ENCODE data around the gene RBM6. TPM values are rescaled to one million over a fixed set of nuclear protein-coding genes. Genes with fewer than 3 reads are reported as not detected.
"Not testable (repeated sequence)": the region's sequence is repeated elsewhere in the genome, so short reads cannot be mapped to it uniquely, and the experiment has no call there.

Gene RBM6
- total RNA-seq, 5 donors from 2014 or later (not counting 1 experiment from before 2014, with no cell fraction given), result 127 to 149 (median 140) TPM

GRCh38 chr3:50068134-50068533, 128.2 kb downstream of the RBM6 start:
- Mint-ChIP-seq H3K4me1 (no peaks in the 10 kb centered on the region), H3K27ac (peak overlapping the region in 1 of 2 donors; percentile 22), H3K9me3 (no peaks in the 10 kb centered on the region), H3K27me3 (no peaks in the 10 kb centered on the region), H3K4me3 (no peak overlapping the region), H3K36me3 (peaks cover 59% of the 10 kb centered on the region)
- H3K4me3 ChIP-seq (ENCODE audit: control insufficient read depth in 1 of 2, extremely low read depth in 1 of 2, low read length in 1 of 2), result no peak overlapping the region
- H3K4me1 ChIP-seq (ENCODE audit: control insufficient read depth in 1 of 2, extremely low read depth in 1 of 2, insufficient read depth in 2 of 2, low read length in 2 of 2), result no peaks in the 10 kb centered on the region
- DNase-seq (no peak), ATAC-seq (replicated peaks in 1 of 4) (no peak)
- no peak overlapping the region for H3K27ac ChIP-seq (ENCODE audit: low read length)
- H3K27me3 ChIP-seq (replicated peaks in 1 of 2; ENCODE audit: control insufficient read depth in 2 of 2, extremely low read depth in 1 of 2, insufficient read depth in 2 of 2, low read length in 1 of 2), result no peaks in the 10 kb centered on the region
- ChIA-PET CTCF (no interaction called here), POLR2A (no interaction called here)
- H3K36me3 ChIP-seq (ENCODE audit: control insufficient read depth in 2 of 2, extremely low read depth in 1 of 2, insufficient read depth in 1 of 2, low read length in 1 of 2), result peaks cover 35 to 92% of the 10 kb centered on the region in 2 donors
- 100% methylated on average over 1 of the region's 2 CpGs for WGBS (ENCODE audit: insufficient coverage)
- H3K9me3 ChIP-seq, result no peaks in the 10 kb centered on the region

DNA sequence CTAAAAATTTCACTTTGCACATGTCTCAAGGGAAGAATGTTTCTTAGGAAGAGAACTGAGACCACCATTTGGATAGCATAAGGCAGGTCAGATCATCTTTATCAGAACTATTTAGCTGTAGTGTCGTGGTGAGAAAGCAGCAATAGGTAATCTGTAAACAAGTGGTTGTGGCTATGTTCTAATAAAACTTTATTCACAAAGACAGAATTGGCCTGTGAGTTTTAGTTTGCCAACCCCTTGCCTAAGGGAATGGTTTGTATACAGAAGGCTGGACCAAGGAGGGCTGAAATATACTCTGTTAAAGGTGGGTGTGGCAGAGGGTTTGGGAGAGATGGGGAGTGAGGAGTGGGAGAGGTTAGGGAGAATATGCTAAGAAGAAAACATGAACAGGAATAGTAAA, 138.1 kb downstream of the RBM6 start:
- no peaks in the 10 kb centered on the region for H3K27me3 Mint-ChIP-seq
- Histone ChIP-seq H3K27ac (ENCODE audit: low read length) (no peak overlapping the region), H3K4me3 (ENCODE audit: control insufficient read depth in 1 of 2, extremely low read depth in 1 of 2, low read length in 1 of 2) (no peak overlapping the region), H3K36me3 (ENCODE audit: control insufficient read depth in 2 of 2, extremely low read depth in 1 of 2, insufficient read depth in 1 of 2, low read length in 1 of 2) (peaks cover 0 to 28% of the 10 kb centered on the region in 2 donors), H3K4me1 (ENCODE audit: control insufficient read depth in 1 of 2, extremely low read depth in 1 of 2, insufficient read depth in 2 of 2, low read length in 2 of 2) (peaks cover 5 to 12% of the 10 kb centered on the region in 2 experiments), H3K9me3 (no peaks in the 10 kb centered on the region), H3K27me3 (replicated peaks in 1 of 2; ENCODE audit: control insufficient read depth in 2 of 2, extremely low read depth in 1 of 2, insufficient read depth in 2 of 2, low read length in 1 of 2) (no peaks in the 10 kb centered on the region)
- CTCF ChIA-PET, result interaction anchor here in 1 of 2 donors (0.5 kb wide), 1 partner anchor 38 kb away, joined by 3 read pairs; no protein-coding TSS in a partner anchor
- no peak overlapping the region for H3K4me3 Mint-ChIP-seq
- peaks cover 26% of the 10 kb centered on the region for H3K36me3 Mint-ChIP-seq
- no peak for ATAC-seq (replicated peaks in 1 of 4)
- WGBS (ENCODE audit: insufficient coverage), result no CpG with 5 or more reads among the region's 1 CpG
- DNase-seq, result no peak
- POLR2A ChIA-PET, result no interaction called here
- peak overlapping the region; percentile 73 to 88 for H3K27ac Mint-ChIP-seq
- no peaks in the 10 kb centered on the region for H3K9me3 Mint-ChIP-seq
- H3K4me1 Mint-ChIP-seq, result peaks cover 12 to 19% (median 16%) of the 10 kb centered on the region in 3 donors

DNA sequence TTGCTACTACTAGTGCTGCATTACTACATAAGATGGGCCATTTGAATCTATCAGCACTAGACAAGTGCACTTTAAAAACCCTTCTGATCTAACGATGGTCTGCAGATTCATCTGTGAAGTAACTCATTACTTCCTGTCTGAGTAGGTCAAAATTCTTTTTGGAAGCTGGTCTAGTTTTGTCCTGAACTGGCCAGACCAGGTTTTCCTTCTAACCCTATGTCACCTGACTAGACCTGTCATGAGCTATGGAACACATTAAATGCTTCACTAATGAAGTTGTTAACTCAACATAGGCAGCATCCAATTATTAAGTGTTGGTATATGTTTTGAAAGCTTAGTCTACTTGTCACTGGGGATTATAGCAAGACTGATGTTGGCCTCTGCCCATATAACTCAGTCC, 138.7 kb downstream of the RBM6 start:
- DNase-seq (no peak), ATAC-seq (replicated peaks in 1 of 4) (no peak)
- H3K9me3 Mint-ChIP-seq, result no peaks in the 10 kb centered on the region
- H3K4me1 Mint-ChIP-seq, result peaks cover 14 to 23% (median 20%) of the 10 kb centered on the region in 3 donors
- peaks cover 21% of the 10 kb centered on the region for H3K36me3 Mint-ChIP-seq
- H3K27me3 Mint-ChIP-seq, result no peaks in the 10 kb centered on the region
- no CpG with 5 or more reads among the region's 1 CpG for WGBS (ENCODE audit: insufficient coverage)
- no peak overlapping the region for H3K4me3 ChIP-seq (ENCODE audit: control insufficient read depth in 1 of 2, extremely low read depth in 1 of 2, low read length in 1 of 2)
- ChIA-PET CTCF (interaction anchor here in 1 of 2 donors (0.5 kb wide), 1 partner anchor 39 kb away, joined by 3 read pairs; no protein-coding TSS in a partner anchor), POLR2A (no interaction called here)
- no peaks in the 10 kb centered on the region for H3K9me3 ChIP-seq
- H3K36me3 ChIP-seq (ENCODE audit: control insufficient read depth in 2 of 2, extremely low read depth in 1 of 2, insufficient read depth in 1 of 2, low read length in 1 of 2), result peaks cover 0 to 23% of the 10 kb centered on the region in 2 donors
- H3K27me3 ChIP-seq (replicated peaks in 1 of 2; ENCODE audit: control insufficient read depth in 2 of 2, extremely low read depth in 1 of 2, insufficient read depth in 2 of 2, low read length in 1 of 2), result no peaks in the 10 kb centered on the region
- H3K27ac Mint-ChIP-seq, result peak overlapping the region; percentile 73 to 88
- H3K27ac ChIP-seq (ENCODE audit: low read length), result no peak overlapping the region
- no peak overlapping the region for H3K4me3 Mint-ChIP-seq
- H3K4me1 ChIP-seq (ENCODE audit: control insufficient read depth in 1 of 2, extremely low read depth in 1 of 2, insufficient read depth in 2 of 2, low read length in 2 of 2), result peaks cover 5 to 13% of the 10 kb centered on the region in 2 experiments

- H3K9me3 Mint-ChIP-seq; ATAC-seq (replicated peaks in 1 of 4); H3K27ac Mint-ChIP-seq; DNase-seq; H3K27me3 ChIP-seq (replicated peaks in 1 of 2; ENCODE audit: control insufficient read depth in 2 of 2, extremely low read depth in 1 of 2, insufficient read depth in 2 of 2, low read length in 1 of 2); H3K36me3 Mint-ChIP-seq; H3K9me3 ChIP-seq; H3K27ac ChIP-seq (ENCODE audit: low read length); H3K4me3 Mint-ChIP-seq; POLR2A ChIA-PET; H3K4me3 ChIP-seq (ENCODE audit: control insufficient read depth in 1 of 2, extremely low read depth in 1 of 2, low read length in 1 of 2); H3K36me3 ChIP-seq (ENCODE audit: control insufficient read depth in 2 of 2, extremely low read depth in 1 of 2, insufficient read depth in 1 of 2, low read length in 1 of 2); H3K27me3 Mint-ChIP-seq; CTCF ChIA-PET: not testable (repeated sequence)
- H3K4me1 ChIP-seq (ENCODE audit: control insufficient read depth in 1 of 2, extremely low read depth in 1 of 2, insufficient read depth in 2 of 2, low read length in 2 of 2), result peaks cover 5 to 20% of the 10 kb centered on the region in 2 experiments
- H3K4me1 Mint-ChIP-seq, result peaks cover 23 to 25% (median 24%) of the 10 kb centered on the region in 3 donors
- no CpG with 5 or more reads among the region's 33 CpGs for whole genome bisulfite sequencing (ENCODE audit: insufficient coverage)
Measured at GRCh38 chr3:50084951-50085350, 145.0 kb downstream of the RBM6 start.

DNA sequence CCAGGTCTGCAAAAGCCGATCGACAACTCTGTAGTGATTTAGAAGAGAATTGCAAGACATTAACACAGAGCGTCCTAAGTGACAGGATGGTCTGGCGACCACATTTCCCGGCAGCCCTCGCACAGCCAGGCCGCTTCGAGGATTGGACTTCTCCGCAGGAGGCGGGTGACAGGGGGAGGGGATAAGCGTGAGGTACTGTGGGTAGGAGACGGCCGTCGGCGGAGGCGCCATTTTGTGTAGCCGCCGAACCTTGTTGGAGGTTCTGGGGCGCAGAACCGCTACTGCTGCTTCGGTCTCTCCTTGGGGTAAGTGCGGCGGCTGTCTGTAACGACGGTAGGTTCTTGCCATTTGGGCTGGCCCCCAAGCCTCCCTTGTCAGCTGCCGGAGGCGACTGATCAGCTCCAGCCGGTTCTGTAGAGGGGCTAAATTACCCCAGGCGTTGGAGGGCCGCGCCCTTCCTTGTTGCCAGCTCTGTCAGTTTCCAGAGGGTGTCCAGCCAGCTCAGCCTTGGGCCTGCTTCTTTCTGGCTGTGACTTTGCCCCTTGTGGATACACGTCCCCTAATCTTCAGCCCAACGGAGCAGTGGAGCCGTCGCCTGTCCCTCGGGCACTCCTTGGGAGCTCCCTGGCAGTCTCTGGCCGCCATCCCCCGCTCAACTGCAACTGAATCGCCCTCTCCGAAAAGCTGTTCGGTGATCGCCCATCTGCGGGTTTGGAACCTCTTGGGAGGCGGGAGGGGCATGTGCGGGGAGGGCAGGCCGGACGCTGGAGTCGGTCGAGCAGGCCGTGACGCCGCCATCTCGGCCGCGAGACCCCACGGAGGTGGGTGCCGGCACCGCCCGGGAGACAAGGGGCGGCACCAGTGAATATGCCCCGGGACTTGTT, 149.0 kb downstream of the RBM6 start, which contains the start of gene RBM5:
RBM5 (plus strand) TSS at position 195 of the 884 bp plus-strand sequence. CDS start 1,516 bp downstream, outside the sequence.
- peaks cover 22% of the 10 kb centered on the region for H3K36me3 Mint-ChIP-seq
- peak within 1 kb of the TSS; percentile 96 to 97 (median 97) for H3K4me3 Mint-ChIP-seq
- peaks cover 0 to 36% of the 10 kb centered on the region in 2 donors for H3K36me3 ChIP-seq (ENCODE audit: control insufficient read depth in 2 of 2, extremely low read depth in 1 of 2, insufficient read depth in 1 of 2, low read length in 1 of 2)
- H3K9me3 Mint-ChIP-seq, result no peaks in the 10 kb centered on the region
- H3K27me3 ChIP-seq (replicated peaks in 1 of 2; ENCODE audit: control insufficient read depth in 2 of 2, extremely low read depth in 1 of 2, insufficient read depth in 2 of 2, low read length in 1 of 2), result no peaks in the 10 kb centered on the region
- H3K27ac Mint-ChIP-seq, result peak within 1 kb of the TSS; percentile 94 to 96
- peak; percentile 100 for ATAC-seq (replicated peaks in 1 of 4)
- POLR2A ChIA-PET, result interaction anchor here (0.5 to 0.6 kb wide), 3 partner anchors 39 to 287 kb away, joined by 3 to 12 read pairs (median 4); no protein-coding TSS in a partner anchor
- no peaks in the 10 kb centered on the region for H3K9me3 ChIP-seq
- peaks cover 30 to 35% (median 32%) of the 10 kb centered on the region in 3 donors for H3K4me1 Mint-ChIP-seq
- H3K27ac ChIP-seq (ENCODE audit: low read length), result peak within 1 kb of the TSS; percentile 83
- peak within 1 kb of the TSS; percentile 83 to 85 for H3K4me3 ChIP-seq (ENCODE audit: control insufficient read depth in 1 of 2, extremely low read depth in 1 of 2, low read length in 1 of 2)
- H3K27me3 Mint-ChIP-seq, result no peaks in the 10 kb centered on the region
- CTCF ChIA-PET, result interaction anchor here (0.7 to 1.0 kb wide), 2 partner anchors 157 to 1955 kb away, joined by 3 read pairs; no protein-coding TSS in a partner anchor
- peak; percentile 79 to 95 (median 90) for DNase-seq
- WGBS (ENCODE audit: insufficient coverage), result under 1% methylated on average over 61 of the region's 61 CpGs
- H3K4me1 ChIP-seq (ENCODE audit: control insufficient read depth in 1 of 2, extremely low read depth in 1 of 2, insufficient read depth in 2 of 2, low read length in 2 of 2), result peaks cover 11 to 21% of the 10 kb centered on the region in 2 experiments

- Mint-ChIP-seq H3K36me3 (peaks cover 24% of the 10 kb centered on the region), H3K4me3 (peak overlapping the region; percentile 96 to 97 (median 97)), H3K27me3 (no peaks in the 10 kb centered on the region), H3K9me3 (no peaks in the 10 kb centered on the region), H3K4me1 (peaks cover 32 to 35% (median 32%) of the 10 kb centered on the region in 3 donors), H3K27ac (peak overlapping the region; percentile 94 to 96)
- POLR2A ChIA-PET, result interaction anchor here (0.5 to 0.6 kb wide), 2 partner anchors 40 to 135 kb away, joined by 3 to 12 read pairs; no protein-coding TSS in a partner anchor
- DNase-seq (peak in 1 of 35 experiments; percentile 8), ATAC-seq (replicated peaks in 1 of 4) (no peak)
- Histone ChIP-seq H3K4me1 (ENCODE audit: control insufficient read depth in 1 of 2, extremely low read depth in 1 of 2, insufficient read depth in 2 of 2, low read length in 2 of 2) (peaks cover 11 to 21% of the 10 kb centered on the region in 2 experiments), H3K9me3 (no peaks in the 10 kb centered on the region), H3K27ac (ENCODE audit: low read length) (peak overlapping the region; percentile 83), H3K36me3 (ENCODE audit: control insufficient read depth in 2 of 2, extremely low read depth in 1 of 2, insufficient read depth in 1 of 2, low read length in 1 of 2) (peaks cover 0 to 42% of the 10 kb centered on the region in 2 donors), H3K27me3 (replicated peaks in 1 of 2; ENCODE audit: control insufficient read depth in 2 of 2, extremely low read depth in 1 of 2, insufficient read depth in 2 of 2, low read length in 1 of 2) (no peaks in the 10 kb centered on the region), H3K4me3 (ENCODE audit: control insufficient read depth in 1 of 2, extremely low read depth in 1 of 2, low read length in 1 of 2) (peak overlapping the region; percentile 83 to 85)
- WGBS (ENCODE audit: insufficient coverage), result 2% methylated on average over 7 of the region's 16 CpGs
- CTCF ChIA-PET, result interaction anchor here in 1 of 2 donors (0.8 to 1.0 kb wide), 2 partner anchors 19 to 157 kb away, joined by 3 read pairs; no protein-coding TSS in a partner anchor
Measured at GRCh38 chr3:50089609-50089945, 149.6 kb downstream of the RBM6 start.

All from T-cell (primary cell).